ENCODE data around the gene CHKA. TPM values are rescaled to one million over a fixed set of nuclear protein-coding genes. Genes with fewer than 3 reads are reported as not detected.

Gene CHKA
- total and polyA plus RNA-seq, 9 of the 15 experiments (the other 6 are each of a cell fraction or from before 2014, with no cell fraction given): 3.6 to 37.0 (median 30.2) TPM

DNA sequence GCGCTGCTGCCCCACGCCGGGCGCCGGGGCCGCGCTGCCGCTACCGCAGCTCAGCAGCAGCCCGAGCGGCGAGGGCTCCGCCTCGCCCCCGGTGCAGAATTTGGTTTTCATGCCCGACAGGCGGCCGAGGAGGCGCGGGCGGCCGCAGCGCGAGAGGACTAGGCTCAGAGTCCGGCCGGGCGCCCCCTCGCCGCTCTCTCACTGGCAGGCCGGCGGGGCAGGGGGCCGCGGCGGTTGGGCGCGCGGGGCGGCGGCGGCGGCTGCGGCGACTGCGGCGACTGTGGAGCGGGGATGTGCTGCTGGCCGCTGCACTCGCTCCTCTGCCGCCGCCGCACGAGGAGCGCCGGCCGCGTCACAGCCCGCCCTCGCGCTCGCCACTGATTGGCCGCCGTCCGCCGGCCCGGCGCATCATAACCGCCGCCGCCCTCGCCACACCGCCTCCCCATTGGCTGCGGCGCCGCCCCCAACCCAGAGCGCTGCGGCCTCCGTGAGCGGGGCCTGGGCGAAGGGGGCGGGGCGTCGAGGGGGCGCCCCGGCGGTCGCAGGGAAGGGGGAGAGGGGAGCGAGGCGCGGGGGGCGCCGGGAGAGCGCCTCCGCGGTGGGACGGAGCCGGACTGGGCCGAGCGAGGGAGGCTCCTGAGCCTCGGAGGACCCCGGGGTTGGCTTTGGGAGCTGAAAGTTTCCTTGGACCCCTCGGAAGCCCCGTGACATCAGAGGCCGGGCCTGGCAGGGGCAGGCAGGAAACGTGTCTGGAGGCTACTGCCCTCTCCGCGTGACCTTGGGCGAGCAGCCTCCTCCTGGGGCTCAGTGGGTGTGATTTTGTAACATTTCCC lies at the start of gene CHKA (continued):
- TF ChIP-seq RNF219 (CRISPR knock-in tag; IDR thresholded peaks at IDR 0.05): no peak
- no peak for TF ChIP-seq PRMT5 (CRISPR knock-in tag; IDR thresholded peaks at IDR 0.05)
- peak in 1 of 2 experiments; percentile 42; a peak in 2 of 4 replicates for TF ChIP-seq NONO (IDR thresholded peaks at IDR 0.05; ENCODE audit: low read depth in 2 of 2, low read length in 1 of 2)
- TF ChIP-seq XRCC4 (IDR thresholded peaks at IDR 0.05; ENCODE audit: extremely low read depth, insufficient read depth, insufficient read length): no peak
- TF ChIP-seq CBX2 (IDR thresholded peaks at IDR 0.05; ENCODE audit: insufficient read depth, low read length, poor library complexity, severe bottlenecking): no peak
- no peak for TF ChIP-seq TBL1XR1 (IDR thresholded peaks at IDR 0.05; ENCODE audit: low read length in 2 of 2)
- TF ChIP-seq FOXK1 (CRISPR knock-in tag; IDR thresholded peaks at IDR 0.05; ENCODE audit: borderline replicate concordance): no peak
- TF ChIP-seq HNRNPL (IDR thresholded peaks at IDR 0.05; ENCODE audit: low read depth, low read length): peak; percentile 38; the same call in 1 of the 2 replicates
- no peak for TF ChIP-seq ZNF77 (CRISPR knock-in tag; IDR thresholded peaks at IDR 0.05)
- peak; percentile 71 for TF ChIP-seq CCNT2 (IDR thresholded peaks at IDR 0.05; ENCODE audit: borderline replicate concordance, extremely low read depth, insufficient read length, low read depth, low read length)
- TF ChIP-seq GATA2 (CRISPR knock-in tag; IDR thresholded peaks at IDR 0.05): no peak
- TF ChIP-seq CHD1 (IDR thresholded peaks at IDR 0.05; ENCODE audit: low read length): peak; percentile 18
- TF ChIP-seq, protein P1, sequence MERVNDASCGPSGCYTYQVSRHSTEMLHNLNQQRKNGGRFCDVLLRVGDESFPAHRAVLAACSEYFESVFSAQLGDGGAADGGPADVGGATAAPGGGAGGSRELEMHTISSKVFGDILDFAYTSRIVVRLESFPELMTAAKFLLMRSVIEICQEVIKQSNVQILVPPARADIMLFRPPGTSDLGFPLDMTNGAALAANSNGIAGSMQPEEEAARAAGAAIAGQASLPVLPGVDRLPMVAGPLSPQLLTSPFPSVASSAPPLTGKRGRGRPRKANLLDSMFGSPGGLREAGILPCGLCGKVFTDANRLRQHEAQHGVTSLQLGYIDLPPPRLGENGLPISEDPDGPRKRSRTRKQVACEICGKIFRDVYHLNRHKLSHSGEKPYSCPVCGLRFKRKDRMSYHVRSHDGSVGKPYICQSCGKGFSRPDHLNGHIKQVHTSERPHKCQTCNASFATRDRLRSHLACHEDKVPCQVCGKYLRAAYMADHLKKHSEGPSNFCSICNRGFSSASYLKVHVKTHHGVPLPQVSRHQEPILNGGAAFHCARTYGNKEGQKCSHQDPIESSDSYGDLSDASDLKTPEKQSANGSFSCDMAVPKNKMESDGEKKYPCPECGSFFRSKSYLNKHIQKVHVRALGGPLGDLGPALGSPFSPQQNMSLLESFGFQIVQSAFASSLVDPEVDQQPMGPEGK (CRISPR knock-in tag; IDR thresholded peaks at IDR 0.05; ENCODE audit: borderline replicate concordance): no peak
- TF ChIP-seq MYC (IDR thresholded peaks at IDR 0.05; ENCODE audit: low read depth, low read length): peak; percentile 72
- no peak for TF ChIP-seq MYC (CRISPR knock-in tag; IDR thresholded peaks at IDR 0.05; ENCODE audit: borderline replicate concordance, low read depth)
- TF ChIP-seq, protein P2, sequence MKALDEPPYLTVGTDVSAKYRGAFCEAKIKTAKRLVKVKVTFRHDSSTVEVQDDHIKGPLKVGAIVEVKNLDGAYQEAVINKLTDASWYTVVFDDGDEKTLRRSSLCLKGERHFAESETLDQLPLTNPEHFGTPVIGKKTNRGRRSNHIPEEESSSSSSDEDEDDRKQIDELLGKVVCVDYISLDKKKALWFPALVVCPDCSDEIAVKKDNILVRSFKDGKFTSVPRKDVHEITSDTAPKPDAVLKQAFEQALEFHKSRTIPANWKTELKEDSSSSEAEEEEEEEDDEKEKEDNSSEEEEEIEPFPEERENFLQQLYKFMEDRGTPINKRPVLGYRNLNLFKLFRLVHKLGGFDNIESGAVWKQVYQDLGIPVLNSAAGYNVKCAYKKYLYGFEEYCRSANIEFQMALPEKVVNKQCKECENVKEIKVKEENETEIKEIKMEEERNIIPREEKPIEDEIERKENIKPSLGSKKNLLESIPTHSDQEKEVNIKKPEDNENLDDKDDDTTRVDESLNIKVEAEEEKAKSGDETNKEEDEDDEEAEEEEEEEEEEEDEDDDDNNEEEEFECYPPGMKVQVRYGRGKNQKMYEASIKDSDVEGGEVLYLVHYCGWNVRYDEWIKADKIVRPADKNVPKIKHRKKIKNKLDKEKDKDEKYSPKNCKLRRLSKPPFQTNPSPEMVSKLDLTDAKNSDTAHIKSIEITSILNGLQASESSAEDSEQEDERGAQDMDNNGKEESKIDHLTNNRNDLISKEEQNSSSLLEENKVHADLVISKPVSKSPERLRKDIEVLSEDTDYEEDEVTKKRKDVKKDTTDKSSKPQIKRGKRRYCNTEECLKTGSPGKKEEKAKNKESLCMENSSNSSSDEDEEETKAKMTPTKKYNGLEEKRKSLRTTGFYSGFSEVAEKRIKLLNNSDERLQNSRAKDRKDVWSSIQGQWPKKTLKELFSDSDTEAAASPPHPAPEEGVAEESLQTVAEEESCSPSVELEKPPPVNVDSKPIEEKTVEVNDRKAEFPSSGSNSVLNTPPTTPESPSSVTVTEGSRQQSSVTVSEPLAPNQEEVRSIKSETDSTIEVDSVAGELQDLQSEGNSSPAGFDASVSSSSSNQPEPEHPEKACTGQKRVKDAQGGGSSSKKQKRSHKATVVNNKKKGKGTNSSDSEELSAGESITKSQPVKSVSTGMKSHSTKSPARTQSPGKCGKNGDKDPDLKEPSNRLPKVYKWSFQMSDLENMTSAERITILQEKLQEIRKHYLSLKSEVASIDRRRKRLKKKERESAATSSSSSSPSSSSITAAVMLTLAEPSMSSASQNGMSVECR (CRISPR knock-in tag; IDR thresholded peaks at IDR 0.05): 0 out of 2 replicates have a peak, but pooled peaks have one; percentile 23
- no peak for TF ChIP-seq PURB (CRISPR knock-in tag; IDR thresholded peaks at IDR 0.05; ENCODE audit: low read depth)
- TF ChIP-seq ZNF12 (CRISPR knock-in tag; IDR thresholded peaks at IDR 0.05): peak; percentile 66; the same call in 1 of the 2 replicates
